Measurements from ENCODE around the gene CCL1. TPM values are rescaled to one million over a fixed set of nuclear protein-coding genes. Genes with fewer than 3 reads are reported as not detected.

The CCL1 gene
- total RNA-seq, 2 donors from 2014 or later: not detected

- ATAC-seq: no peak
- no peaks in the 10 kb centered on the region for H3K4me1 ChIP-seq
- 70 to 72% methylated on average over 6 of the region's 6 CpGs for WGBS, 2 donors
- DNase-seq: no peak
- TF ChIP-seq CTCF (IDR thresholded peaks at IDR 0.05): no peak
- TF ChIP-seq POLR2A (IDR thresholded peaks at IDR 0.05): no peak
- H3K27ac ChIP-seq: no peak overlapping the region
- no peak overlapping the region for H3K4me3 ChIP-seq
- intact Hi-C loops (cut with DNase I): no loop called here
- H3K9me3 ChIP-seq: no peaks in the 10 kb centered on the region
- H3K27me3 ChIP-seq: no peaks in the 10 kb centered on the region
- no peaks in the 10 kb centered on the region for H3K36me3 ChIP-seq (replicated peaks in 1 of 2; ENCODE audit: insufficient read depth in 1 of 2, low read depth in 2 of 2)
Observed at GRCh38 chr17:34406226-34406625, 43.2 kb upstream of the CCL1 start.

GRCh38 chr17:34403006-34403405 lies 40.0 kb upstream of the CCL1 start:
- intact Hi-C loops (cut with DNase I): no loop called here
- no peaks in the 10 kb centered on the region for H3K9me3 ChIP-seq
- H3K27ac ChIP-seq: no peak overlapping the region
- no peaks in the 10 kb centered on the region for H3K36me3 ChIP-seq (replicated peaks in 1 of 2; ENCODE audit: insufficient read depth in 1 of 2, low read depth in 2 of 2)
- no peak for DNase-seq
- no peak overlapping the region for H3K4me3 ChIP-seq
- 49 to 55% methylated on average over 4 of the region's 4 CpGs for WGBS, 2 donors
- ATAC-seq: no peak
- no peaks in the 10 kb centered on the region for H3K4me1 ChIP-seq
- no peak for TF ChIP-seq POLR2A (IDR thresholded peaks at IDR 0.05)
- TF ChIP-seq CTCF (IDR thresholded peaks at IDR 0.05): no peak
- H3K27me3 ChIP-seq: no peaks in the 10 kb centered on the region

- WGBS, 2 donors: 75 to 77% methylated on average over 5 of the region's 5 CpGs
- no peak for ATAC-seq
- Histone ChIP-seq H3K27ac (no peak overlapping the region), H3K4me1 (no peaks in the 10 kb centered on the region), H3K4me3 (no peak overlapping the region), H3K36me3 (replicated peaks in 1 of 2; ENCODE audit: insufficient read depth in 1 of 2, low read depth in 2 of 2) (no peaks in the 10 kb centered on the region), H3K9me3 (no peaks in the 10 kb centered on the region), H3K27me3 (no peaks in the 10 kb centered on the region)
- intact Hi-C loops (cut with DNase I): no loop called here
- TF ChIP-seq CTCF (IDR thresholded peaks at IDR 0.05): no peak
- no peak for TF ChIP-seq POLR2A (IDR thresholded peaks at IDR 0.05)
- DNase-seq: no peak
Observed at GRCh38 chr17:34401165-34401564, 38.1 kb upstream of the CCL1 start.

GRCh38 chr17:34400301-34400931 lies 37.4 kb upstream of the CCL1 start:
- no peaks in the 10 kb centered on the region for H3K9me3 ChIP-seq
- ATAC-seq: no peak
- DNase-seq: no peak
- H3K36me3 ChIP-seq (replicated peaks in 1 of 2; ENCODE audit: insufficient read depth in 1 of 2, low read depth in 2 of 2): no peaks in the 10 kb centered on the region
- H3K4me3 ChIP-seq: no peak overlapping the region
- no peak for TF ChIP-seq POLR2A (IDR thresholded peaks at IDR 0.05)
- no peak for TF ChIP-seq CTCF (IDR thresholded peaks at IDR 0.05)
- 48 to 56% methylated on average over 10 of the region's 10 CpGs for WGBS, 2 donors
- no peaks in the 10 kb centered on the region for H3K27me3 ChIP-seq
- H3K27ac ChIP-seq: no peak overlapping the region
- intact Hi-C loops (cut with DNase I): no loop called here
- no peaks in the 10 kb centered on the region for H3K4me1 ChIP-seq

- no peak overlapping the region for H3K27ac ChIP-seq
- no peak for ATAC-seq
- WGBS, 2 donors: 23 to 24% methylated on average over 1 of the region's 1 CpG
- no peak for DNase-seq
- intact Hi-C loops (cut with DNase I): no loop called here
- H3K4me1 ChIP-seq: no peaks in the 10 kb centered on the region
- TF ChIP-seq CTCF (IDR thresholded peaks at IDR 0.05) (no peak), POLR2A (IDR thresholded peaks at IDR 0.05) (no peak)
- no peak overlapping the region for H3K4me3 ChIP-seq
- H3K9me3 ChIP-seq: no peaks in the 10 kb centered on the region
- no peaks in the 10 kb centered on the region for H3K36me3 ChIP-seq (replicated peaks in 1 of 2; ENCODE audit: insufficient read depth in 1 of 2, low read depth in 2 of 2)
- H3K27me3 ChIP-seq: no peaks in the 10 kb centered on the region
Observed at GRCh38 chr17:34399725-34400124, 36.7 kb upstream of the CCL1 start.

Measured in body of pancreas (tissue), 4 donors.